ENCODE measurements around the gene MYOCOS. TPM values are rescaled to one million over a fixed set of nuclear protein-coding genes. Genes with fewer than 3 reads are reported as not detected.
A peak's percentile ranks its signal among the peaks of the same experiment; 100 is the strongest.

The MYOCOS gene
- total and polyA plus RNA-seq, 9 of the 15 experiments (the other 6 are each of a cell fraction or from before 2014, with no cell fraction given) = 0.07 TPM; not detected in 7

DNA sequence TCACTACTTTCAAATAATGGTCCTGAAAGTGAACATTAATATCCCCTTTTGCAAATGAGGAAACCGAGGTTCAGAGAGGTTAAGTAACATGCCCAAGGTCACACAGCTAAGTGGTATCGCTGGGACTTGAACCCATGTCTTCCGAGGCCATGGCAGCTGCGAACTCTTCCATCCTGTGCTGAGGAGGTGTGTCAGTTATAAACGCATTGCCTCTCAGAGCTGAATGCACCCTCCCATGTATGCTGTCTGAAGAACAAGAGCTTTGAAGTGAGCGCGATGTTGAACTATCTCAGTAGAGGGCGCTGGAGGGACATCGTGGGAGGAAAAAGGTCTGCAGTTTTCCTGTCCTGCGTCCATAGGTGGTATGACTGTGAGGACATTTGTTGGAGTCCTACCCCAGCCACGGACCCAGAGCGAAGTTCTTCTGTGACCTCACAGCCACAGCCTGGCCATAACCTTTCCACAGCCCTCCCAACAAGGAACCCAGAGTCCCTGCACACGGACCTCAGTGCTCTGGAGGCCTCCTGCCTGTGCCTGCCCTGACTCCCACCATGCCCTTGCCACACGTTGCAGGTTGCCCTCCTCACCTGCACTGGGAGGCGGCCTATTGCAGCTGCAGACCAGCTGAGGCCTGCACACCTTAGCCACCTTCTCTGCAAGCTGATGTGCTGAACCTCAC, 22.9 kb downstream of the MYOCOS start:
- no peaks in the 10 kb centered on the region for H3K36me3 ChIP-seq (ENCODE audit: control insufficient read depth, insufficient read depth, low read length)
- peak overlapping the region; percentile 63 for H3K4me2 ChIP-seq (ENCODE audit: insufficient read depth, low read length)
- peaks cover 4 to 23% of the 10 kb centered on the region in 2 experiments; a peak in 3 of 5 replicates for H3K27me3 ChIP-seq (ENCODE audit: control insufficient read depth in 2 of 2, insufficient read depth in 2 of 2, low read length in 2 of 2)
- CTCF ChIA-PET (ENCODE audit: low intra/inter-chr PET ratio) = interaction anchor here (0.6 to 1.5 kb wide), 3 partner anchors 78 to 340 kb away, joined by 3 to 6 read pairs (median 3); no protein-coding TSS in a partner anchor
- H3K9ac ChIP-seq (ENCODE audit: insufficient read depth in 1 of 2, low read depth in 2 of 2, low read length in 2 of 2) = peak overlapping the region in 1 of 2 experiments; percentile 67; a peak in 2 of 4 replicates
- no peak overlapping the region for H3K4me3 ChIP-seq
- ATAC-seq = peak; percentile 97
- H3K79me2 ChIP-seq (ENCODE audit: control insufficient read depth, insufficient read depth, low read length) = no peaks in the 10 kb centered on the region
- in situ Hi-C loops (cut with MboI) = loop anchor here (5.0 kb wide), 1 partner anchor 337 kb away; no protein-coding TSS in a partner anchor
- POLR2A ChIA-PET = interaction anchor here (0.5 to 1.7 kb wide), 5 partner anchors 9 to 888 kb away, joined by 3 to 6 read pairs (median 4); partner anchors contain the start of gene SUCO
- peak overlapping the region; percentile 87 for H2AFZ ChIP-seq (ENCODE audit: low read depth, low read length)
- 5% methylated on average over 15 of the region's 15 CpGs for WGBS (ENCODE audit: insufficient coverage, low coverage, missing lambda C conversion rate)
- H3K9me3 ChIP-seq (replicated peaks; ENCODE audit: control insufficient read depth, insufficient read depth, low read depth, low read length) = no peaks in the 10 kb centered on the region
- H3K27ac ChIP-seq (ENCODE audit: extremely low read depth, low read depth, low read length) = no peak overlapping the region
- peaks cover 0 to 4% of the 10 kb centered on the region in 2 experiments; a peak in 2 of 5 replicates for H3K4me1 ChIP-seq (replicated peaks in 1 of 2; ENCODE audit: control insufficient read depth in 2 of 2, insufficient read depth in 2 of 2, low read length in 2 of 2)
- no peaks in the 10 kb centered on the region for H4K20me1 ChIP-seq (replicated peaks; ENCODE audit: control insufficient read depth, insufficient read depth, low read length)
- peak; percentile 69 to 91 (median 72) for DNase-seq (ENCODE audit: extremely low read depth in 1 of 4, low spot score in 3 of 4)
- peak; percentile 92 for FAIRE-seq
- no peaks in the 10 kb centered on the region for H3K9me1 ChIP-seq (ENCODE audit: control insufficient read depth, insufficient read depth, low read length)
- no TSS peak for BruUV-seq (replicated peaks)
- intact Hi-C loops (cut with micrococcal nuclease) = loop anchor here (1.0 to 10.0 kb wide), 5 partner anchors 72 to 780 kb away; partner anchors contain the start of genes C1orf105 and DNM3
- TF ChIP-seq YY1 (IDR thresholded peaks at IDR 0.05; ENCODE audit: borderline replicate concordance in 1 of 3, control insufficient read depth in 1 of 3, extremely low read depth in 1 of 3, insufficient read depth in 3 of 3, insufficient read length in 1 of 3, insufficient replicate concordance in 2 of 3, low read depth in 1 of 3, low read length in 2 of 3) (peak in 1 of 3 experiments; percentile 74), BCOR (IDR thresholded peaks at IDR 0.05) (peak; percentile 99), PCBP2 (IDR thresholded peaks at IDR 0.05; ENCODE audit: low read depth, low read length, poor library complexity, severe bottlenecking) (no peak), CBX1 (IDR thresholded peaks at IDR 0.05; ENCODE audit: low read depth) (peak; percentile 80; the same call in 1 of the 2 replicates), JUND (IDR thresholded peaks at IDR 0.05; ENCODE audit: borderline replicate concordance, low read depth, low read length) (no peak; the same call in 1 of the 2 replicates), JUND (tag; IDR thresholded peaks at IDR 0.05; ENCODE audit: borderline replicate concordance, low read depth, low read length) (peak; percentile 39; the same call in 1 of the 3 replicates), RAD21 (CRISPR knock-in tag; conservative IDR thresholded peaks at IDR 0.05 in 1 of 2, IDR thresholded peaks at IDR 0.05 in 1 of 2) (peak; percentile 74 to 92)
- TF ChIP-seq, protein P1, sequence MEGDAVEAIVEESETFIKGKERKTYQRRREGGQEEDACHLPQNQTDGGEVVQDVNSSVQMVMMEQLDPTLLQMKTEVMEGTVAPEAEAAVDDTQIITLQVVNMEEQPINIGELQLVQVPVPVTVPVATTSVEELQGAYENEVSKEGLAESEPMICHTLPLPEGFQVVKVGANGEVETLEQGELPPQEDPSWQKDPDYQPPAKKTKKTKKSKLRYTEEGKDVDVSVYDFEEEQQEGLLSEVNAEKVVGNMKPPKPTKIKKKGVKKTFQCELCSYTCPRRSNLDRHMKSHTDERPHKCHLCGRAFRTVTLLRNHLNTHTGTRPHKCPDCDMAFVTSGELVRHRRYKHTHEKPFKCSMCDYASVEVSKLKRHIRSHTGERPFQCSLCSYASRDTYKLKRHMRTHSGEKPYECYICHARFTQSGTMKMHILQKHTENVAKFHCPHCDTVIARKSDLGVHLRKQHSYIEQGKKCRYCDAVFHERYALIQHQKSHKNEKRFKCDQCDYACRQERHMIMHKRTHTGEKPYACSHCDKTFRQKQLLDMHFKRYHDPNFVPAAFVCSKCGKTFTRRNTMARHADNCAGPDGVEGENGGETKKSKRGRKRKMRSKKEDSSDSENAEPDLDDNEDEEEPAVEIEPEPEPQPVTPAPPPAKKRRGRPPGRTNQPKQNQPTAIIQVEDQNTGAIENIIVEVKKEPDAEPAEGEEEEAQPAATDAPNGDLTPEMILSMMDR (IDR thresholded peaks at IDR 0.05 in 2 of 3, conservative IDR thresholded peaks at IDR 0.05 in 1 of 3; ENCODE audit: insufficient read depth in 2 of 3, low read depth in 1 of 3, low read length in 3 of 3) = peak; percentile 92 to 96 (median 95)
- TF ChIP-seq, protein P2, sequence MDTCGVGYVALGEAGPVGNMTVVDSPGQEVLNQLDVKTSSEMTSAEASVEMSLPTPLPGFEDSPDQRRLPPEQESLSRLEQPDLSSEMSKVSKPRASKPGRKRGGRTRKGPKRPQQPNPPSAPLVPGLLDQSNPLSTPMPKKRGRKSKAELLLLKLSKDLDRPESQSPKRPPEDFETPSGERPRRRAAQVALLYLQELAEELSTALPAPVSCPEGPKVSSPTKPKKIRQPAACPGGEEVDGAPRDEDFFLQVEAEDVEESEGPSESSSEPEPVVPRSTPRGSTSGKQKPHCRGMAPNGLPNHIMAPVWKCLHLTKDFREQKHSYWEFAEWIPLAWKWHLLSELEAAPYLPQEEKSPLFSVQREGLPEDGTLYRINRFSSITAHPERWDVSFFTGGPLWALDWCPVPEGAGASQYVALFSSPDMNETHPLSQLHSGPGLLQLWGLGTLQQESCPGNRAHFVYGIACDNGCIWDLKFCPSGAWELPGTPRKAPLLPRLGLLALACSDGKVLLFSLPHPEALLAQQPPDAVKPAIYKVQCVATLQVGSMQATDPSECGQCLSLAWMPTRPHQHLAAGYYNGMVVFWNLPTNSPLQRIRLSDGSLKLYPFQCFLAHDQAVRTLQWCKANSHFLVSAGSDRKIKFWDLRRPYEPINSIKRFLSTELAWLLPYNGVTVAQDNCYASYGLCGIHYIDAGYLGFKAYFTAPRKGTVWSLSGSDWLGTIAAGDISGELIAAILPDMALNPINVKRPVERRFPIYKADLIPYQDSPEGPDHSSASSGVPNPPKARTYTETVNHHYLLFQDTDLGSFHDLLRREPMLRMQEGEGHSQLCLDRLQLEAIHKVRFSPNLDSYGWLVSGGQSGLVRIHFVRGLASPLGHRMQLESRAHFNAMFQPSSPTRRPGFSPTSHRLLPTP (IDR thresholded peaks at IDR 0.05; ENCODE audit: borderline replicate concordance, extremely low read depth, insufficient read length) = no peak
